CD4-positive, CD25-positive, alpha-beta regulatory T cell (primary cell): ENCODE results near the gene CNTNAP2. TPM values are rescaled to one million over a fixed set of nuclear protein-coding genes. Genes with fewer than 3 reads are reported as not detected.

Experiments used
- ATAC-seq, 2 donors: fragments of 150-1000 bp; cut with Tn5 transposase; one replicate each; pipeline ENCODE4 v1.10.0; 2021; ENCODE audit warnings: low read depth in 2 of 2, moderate number of reproducible peaks in 2 of 2, moderate library complexity in 1 of 2
- DNase-seq, 3 donors: peaks; one replicate each; pipeline versions ENCODE4 v3.0.0 to v3.0.0-alpha.2; 2012 to 2022; ENCODE audit warnings: mixed read lengths in 1 of 3
- H3K27ac ChIP-seq: one replicate; pipeline ENCODE4 v1.7.0; 2013; ENCODE audit warnings: mild to moderate bottlenecking, low read length; ENCODE audit not compliant: insufficient read depth, poor library complexity, severe bottlenecking
- H3K27me3 ChIP-seq: one replicate; pipeline ENCODE4 v1.7.0; 2013; ENCODE audit warnings: low read length; ENCODE audit not compliant: control insufficient read depth, insufficient read depth
- H3K36me3 ChIP-seq: one replicate; pipeline ENCODE4 v1.7.0; 2013; ENCODE audit warnings: mild to moderate bottlenecking, low read length, moderate library complexity; ENCODE audit not compliant: control insufficient read depth, insufficient read depth
- H3K4me1 ChIP-seq: 2 replicates; pipeline ENCODE4 v1.7.0; 2013; ENCODE audit warnings: mild to moderate bottlenecking, low read length; ENCODE audit not compliant: insufficient read depth, control insufficient read depth, poor library complexity, severe bottlenecking
- H3K4me3 ChIP-seq: one replicate; pipeline ENCODE4 v1.7.0; 2013; ENCODE audit warnings: low read depth, mild to moderate bottlenecking, low read length, moderate library complexity
- H3K9me3 ChIP-seq, 2 experiments: 1 replicate in 1 of 2; 2 replicates in 1 of 2; pipeline ENCODE4 v1.7.0; 2013; ENCODE audit warnings: low read length in 2 of 2, mild to moderate bottlenecking in 1 of 2, moderate library complexity in 1 of 2; ENCODE audit not compliant: control insufficient read depth in 2 of 2
- H3K27ac Mint-ChIP-seq, 3 donors: one replicate each; pipeline ENCODE4 v1.8.0; 2020 to 2022; ENCODE audit warnings: mild to moderate bottlenecking in 3 of 3, mixed read lengths in 3 of 3, moderate library complexity in 2 of 3
- H3K27me3 Mint-ChIP-seq: one replicate; pipeline ENCODE4 v1.8.0; 2022; ENCODE audit warnings: mild to moderate bottlenecking, mixed read lengths
- H3K36me3 Mint-ChIP-seq: one replicate; pipeline ENCODE4 v1.8.0; 2020; ENCODE audit warnings: mixed read lengths
- H3K4me1 Mint-ChIP-seq, 4 donors: one replicate each; pipeline ENCODE4 v1.8.0; 2020 to 2022; ENCODE audit warnings: mixed read lengths in 4 of 4, mild to moderate bottlenecking in 1 of 4
- H3K4me3 Mint-ChIP-seq, 4 donors: one replicate each; pipeline ENCODE4 v1.8.0; 2020 to 2022; ENCODE audit warnings: mild to moderate bottlenecking in 4 of 4, mixed read lengths in 4 of 4, moderate library complexity in 3 of 4
- H3K9me3 Mint-ChIP-seq, 7 donors: one replicate each; pipeline ENCODE4 v1.8.0; 2020 to 2022; ENCODE audit warnings: mixed read lengths in 7 of 7, mild to moderate bottlenecking in 3 of 7, moderate library complexity in 2 of 7
- polyA plus RNA-seq, 4 donors: library from polyadenylated mRNA; unstranded; fragments of 300-500 nt; fragmentation: Illumina TruSeq; gene quantifications; one replicate each; pipeline ENCODE4 v1.2.3, GENCODE V29; 2021
- total RNA-seq: library from RNA; stranded (reverse); gene quantifications from one replicate; pipeline ENCODE4 v1.2.3, GENCODE V29; 2022

The CNTNAP2 gene
- total and polyA plus RNA-seq, 5 donors from 2014 or later = 0.02 to 0.15 TPM; not detected in 3

- no peak for ATAC-seq
- no peak overlapping the region for H3K4me3 Mint-ChIP-seq
Measured at GRCh38 chr7:146735992-146736391, 619.4 kb downstream of the CNTNAP2 start.

GRCh38 chr7:146736446-146737190 lies 620.0 kb downstream of the CNTNAP2 start:
- Mint-ChIP-seq H3K4me1 (no peaks in the 10 kb centered on the region), H3K27me3 (no peaks in the 10 kb centered on the region), H3K9me3 (peaks cover 0 to 26% (median 7%) of the 10 kb centered on the region in 7 donors), H3K27ac (no peak overlapping the region), H3K36me3 (no peaks in the 10 kb centered on the region), H3K4me3 (no peak overlapping the region)
- DNase-seq = no peak
- Histone ChIP-seq H3K4me3 (no peak overlapping the region), H3K9me3 (peaks cover 2 to 9% of the 10 kb centered on the region in 2 experiments), H3K27ac (no peak overlapping the region), H3K27me3 (no peaks in the 10 kb centered on the region), H3K4me1 (no peaks in the 10 kb centered on the region), H3K36me3 (no peaks in the 10 kb centered on the region)
- ATAC-seq = no peak

More at GRCh38 chr7:146735992-146736391, 619.4 kb downstream of the CNTNAP2 start:
- Histone ChIP-seq H3K27me3 (no peaks in the 10 kb centered on the region), H3K36me3 (no peaks in the 10 kb centered on the region), H3K9me3 (peaks cover 0 to 7% of the 10 kb centered on the region in 2 experiments), H3K27ac (no peak overlapping the region), H3K4me1 (no peaks in the 10 kb centered on the region), H3K4me3 (no peak overlapping the region)
- no peaks in the 10 kb centered on the region for H3K27me3 Mint-ChIP-seq
- DNase-seq = no peak
- no peaks in the 10 kb centered on the region for H3K36me3 Mint-ChIP-seq
- H3K9me3 Mint-ChIP-seq = peaks cover 0 to 20% (median 7%) of the 10 kb centered on the region in 7 donors
- H3K4me1 Mint-ChIP-seq = no peaks in the 10 kb centered on the region
- no peak overlapping the region for H3K27ac Mint-ChIP-seq

- peaks cover 0 to 27% (median 9%) of the 10 kb centered on the region in 7 donors for H3K9me3 Mint-ChIP-seq
- Histone ChIP-seq H3K4me3 (no peak overlapping the region), H3K9me3 (peaks cover 2 to 9% of the 10 kb centered on the region in 2 experiments), H3K27ac (no peak overlapping the region), H3K4me1 (no peaks in the 10 kb centered on the region), H3K27me3 (no peaks in the 10 kb centered on the region), H3K36me3 (no peaks in the 10 kb centered on the region)
- no peaks in the 10 kb centered on the region for H3K27me3 Mint-ChIP-seq
- H3K27ac Mint-ChIP-seq = no peak overlapping the region
- H3K4me1 Mint-ChIP-seq = no peaks in the 10 kb centered on the region
- no peaks in the 10 kb centered on the region for H3K36me3 Mint-ChIP-seq
- no peak for ATAC-seq
- DNase-seq = no peak
- no peak overlapping the region for H3K4me3 Mint-ChIP-seq
Measured at GRCh38 chr7:146740039-146740438, 623.4 kb downstream of the CNTNAP2 start.

GRCh38 chr7:146741911-146742310 lies 625.3 kb downstream of the CNTNAP2 start:
- peaks cover 4 to 9% of the 10 kb centered on the region in 2 experiments for H3K9me3 ChIP-seq
- no peak overlapping the region for H3K27ac Mint-ChIP-seq
- H3K4me1 ChIP-seq = no peaks in the 10 kb centered on the region
- H3K36me3 ChIP-seq = no peaks in the 10 kb centered on the region
- DNase-seq (no peak), ATAC-seq (no peak)
- no peak overlapping the region for H3K27ac ChIP-seq
- no peak overlapping the region for H3K4me3 Mint-ChIP-seq
- no peaks in the 10 kb centered on the region for H3K36me3 Mint-ChIP-seq
- H3K4me3 ChIP-seq = no peak overlapping the region
- H3K27me3 ChIP-seq = no peaks in the 10 kb centered on the region
- no peaks in the 10 kb centered on the region for H3K4me1 Mint-ChIP-seq
- peaks cover 0 to 22% (median 11%) of the 10 kb centered on the region in 7 donors for H3K9me3 Mint-ChIP-seq
- H3K27me3 Mint-ChIP-seq = no peaks in the 10 kb centered on the region

GRCh38 chr7:146754385-146754784 lies 637.8 kb downstream of the CNTNAP2 start:
- H3K9me3 ChIP-seq = peaks cover 0 to 1% of the 10 kb centered on the region in 2 experiments
- ATAC-seq (no peak), DNase-seq (no peak)
- no peak overlapping the region for H3K4me3 ChIP-seq
- no peaks in the 10 kb centered on the region for H3K4me1 Mint-ChIP-seq
- H3K36me3 ChIP-seq = no peaks in the 10 kb centered on the region
- no peak overlapping the region for H3K4me3 Mint-ChIP-seq
- H3K27ac ChIP-seq = no peak overlapping the region
- H3K27ac Mint-ChIP-seq = no peak overlapping the region
- H3K4me1 ChIP-seq = no peaks in the 10 kb centered on the region
- no peaks in the 10 kb centered on the region for H3K27me3 ChIP-seq
- H3K9me3 Mint-ChIP-seq = peaks cover 0 to 34% (median 5%) of the 10 kb centered on the region in 7 donors
- no peaks in the 10 kb centered on the region for H3K27me3 Mint-ChIP-seq
- H3K36me3 Mint-ChIP-seq = no peaks in the 10 kb centered on the region

- H3K4me3 Mint-ChIP-seq = no peak overlapping the region
- no peak for ATAC-seq
- no peaks in the 10 kb centered on the region for H3K27me3 Mint-ChIP-seq
- peaks cover 0 to 30% (median 4%) of the 10 kb centered on the region in 7 donors for H3K9me3 Mint-ChIP-seq
- no peaks in the 10 kb centered on the region for H3K4me1 Mint-ChIP-seq
- H3K27ac Mint-ChIP-seq = no peak overlapping the region
- no peak overlapping the region for H3K4me3 ChIP-seq
- no peaks in the 10 kb centered on the region for H3K36me3 Mint-ChIP-seq
- DNase-seq = no peak
- peaks cover 0 to 1% of the 10 kb centered on the region in 2 experiments for H3K9me3 ChIP-seq
- H3K36me3 ChIP-seq = no peaks in the 10 kb centered on the region
- H3K27me3 ChIP-seq = no peaks in the 10 kb centered on the region
- no peak overlapping the region for H3K27ac ChIP-seq
- no peaks in the 10 kb centered on the region for H3K4me1 ChIP-seq
Measured at GRCh38 chr7:146755585-146755984, 639.0 kb downstream of the CNTNAP2 start.

DNA sequence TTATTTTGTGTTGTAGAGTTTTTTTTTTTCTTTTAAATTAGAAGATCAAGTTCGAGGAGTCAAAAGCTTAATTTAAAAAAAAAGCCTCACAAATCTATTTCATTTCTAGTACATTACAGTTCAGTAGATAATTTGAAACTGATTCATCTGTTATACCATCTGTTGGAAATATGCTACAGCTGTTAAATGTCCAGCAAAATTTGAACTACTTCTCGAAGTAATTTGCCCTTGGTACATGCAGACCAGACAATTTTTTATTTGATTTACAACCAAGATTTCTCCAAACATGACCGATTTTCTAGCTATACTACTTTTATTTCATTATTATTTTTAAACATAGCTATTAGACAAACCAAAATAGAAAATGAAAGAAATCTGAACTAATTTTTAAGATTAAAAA lies 647.9 kb downstream of the CNTNAP2 start:
- Mint-ChIP-seq H3K9me3 (peaks cover 0 to 23% (median 7%) of the 10 kb centered on the region in 7 donors), H3K4me3 (no peak overlapping the region), H3K4me1 (no peaks in the 10 kb centered on the region), H3K27me3 (no peaks in the 10 kb centered on the region), H3K36me3 (no peaks in the 10 kb centered on the region), H3K27ac (no peak overlapping the region)
- Histone ChIP-seq H3K4me1 (no peaks in the 10 kb centered on the region), H3K27me3 (no peaks in the 10 kb centered on the region), H3K4me3 (no peak overlapping the region), H3K9me3 (peaks cover 0 to 4% of the 10 kb centered on the region in 2 experiments), H3K36me3 (no peaks in the 10 kb centered on the region), H3K27ac (no peak overlapping the region)
- no peak for ATAC-seq
- DNase-seq = no peak

DNA sequence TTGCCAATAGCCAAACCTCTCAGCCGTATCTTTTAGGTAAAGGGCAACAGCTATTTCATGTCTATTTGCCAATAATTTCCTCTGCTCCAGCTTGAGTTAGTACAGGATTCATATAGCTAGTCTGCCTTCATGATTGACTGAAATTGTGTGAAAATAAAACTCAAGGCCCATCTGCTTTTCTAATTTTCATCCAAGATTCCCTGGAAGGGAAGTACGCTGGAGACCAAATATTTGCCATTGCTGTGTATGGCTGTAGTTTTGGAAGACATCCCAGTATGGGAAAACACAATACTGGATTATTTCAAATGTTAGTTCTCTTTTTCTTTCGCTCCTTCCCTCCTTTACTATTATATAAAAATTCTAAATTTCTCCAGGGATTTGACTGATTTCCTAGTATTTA lies 652.4 kb downstream of the CNTNAP2 start:
- no peaks in the 10 kb centered on the region for H3K4me1 ChIP-seq
- H3K27me3 Mint-ChIP-seq = no peaks in the 10 kb centered on the region
- H3K36me3 Mint-ChIP-seq = no peaks in the 10 kb centered on the region
- DNase-seq (no peak), ATAC-seq (no peak)
- H3K27ac ChIP-seq = no peak overlapping the region
- H3K9me3 Mint-ChIP-seq = peaks cover 0 to 24% (median 8%) of the 10 kb centered on the region in 7 donors
- H3K4me3 ChIP-seq = no peak overlapping the region
- no peaks in the 10 kb centered on the region for H3K27me3 ChIP-seq
- no peaks in the 10 kb centered on the region for H3K9me3 ChIP-seq
- H3K4me3 Mint-ChIP-seq = no peak overlapping the region
- H3K4me1 Mint-ChIP-seq = no peaks in the 10 kb centered on the region
- no peak overlapping the region for H3K27ac Mint-ChIP-seq
- H3K36me3 ChIP-seq = no peaks in the 10 kb centered on the region
